ENCODE data around the gene USP47. TPM values are rescaled to one million over a fixed set of nuclear protein-coding genes. Genes with fewer than 3 reads are reported as not detected.

Gene USP47
- total RNA-seq, 1 experiment from 2014 or later = 50.4 TPM

DNA sequence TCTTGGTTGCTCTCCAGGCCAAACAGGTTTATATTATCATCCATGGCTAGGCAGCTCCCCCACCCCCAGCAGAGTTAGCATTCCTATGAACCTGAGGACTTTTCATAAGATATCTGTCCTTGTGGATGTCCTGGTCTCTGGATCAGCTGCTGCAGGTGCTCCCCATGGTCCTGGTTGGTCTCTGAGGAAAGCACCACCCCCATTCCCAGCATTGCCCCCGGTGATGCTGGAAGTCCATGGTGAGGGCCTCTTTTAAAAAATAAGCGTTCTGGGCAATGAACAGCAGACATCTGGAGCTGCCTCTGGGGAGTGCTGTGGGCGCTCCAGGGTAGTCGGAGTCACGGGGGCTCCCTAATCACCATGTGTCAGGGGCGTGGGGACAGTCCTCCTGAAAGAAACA, 140.1 kb downstream of the USP47 start:
- H3K9me3 ChIP-seq = no peaks in the 10 kb centered on the region
- ChIA-PET CTCF (no interaction called here), POLR2A (interaction anchor here (1.1 kb wide), 1 partner anchor 15 kb away, joined by 3 read pairs; no protein-coding TSS in a partner anchor)
- intact Hi-C loops (cut with micrococcal nuclease; ENCODE audit: unreplicated experiment) = no loop called here
- no peaks in the 10 kb centered on the region for H3K27me3 Mint-ChIP-seq (ENCODE audit: insufficient read depth, unreplicated experiment)
- BruUV-seq (replicated peaks) = no TSS peak
- no peaks in the 10 kb centered on the region for H3K27me3 ChIP-seq (replicated peaks; ENCODE audit: control insufficient read depth, insufficient read depth, low read length)
- peaks cover 6% of the 10 kb centered on the region for H3K9me3 Mint-ChIP-seq (ENCODE audit: unreplicated experiment)
- TF ChIP-seq CTCF (IDR thresholded peaks at IDR 0.05; ENCODE audit: insufficient read depth in 1 of 2, low read depth in 1 of 2, low read length in 1 of 2, severe bottlenecking in 1 of 2, unreplicated experiment in 1 of 2) = no peak
- no peak overlapping the region for H3K27ac Mint-ChIP-seq (ENCODE audit: unreplicated experiment)
- DNase-seq = no peak
- peaks cover 17% of the 10 kb centered on the region for H3K4me1 ChIP-seq
- peaks cover 47% of the 10 kb centered on the region for H3K4me1 Mint-ChIP-seq (ENCODE audit: low read depth, unreplicated experiment)
- peaks cover 4% of the 10 kb centered on the region; the same call in 1 of the 2 replicates for H3K36me3 ChIP-seq (ENCODE audit: control insufficient read depth, insufficient read depth, low read length)
- no peak overlapping the region for H3K4me3 ChIP-seq (ENCODE audit: low read depth, low read length)
- no peak overlapping the region for H3K4me3 Mint-ChIP-seq (ENCODE audit: unreplicated experiment)
- peaks cover 55% of the 10 kb centered on the region for H3K36me3 Mint-ChIP-seq (ENCODE audit: insufficient read depth, unreplicated experiment)

DNA sequence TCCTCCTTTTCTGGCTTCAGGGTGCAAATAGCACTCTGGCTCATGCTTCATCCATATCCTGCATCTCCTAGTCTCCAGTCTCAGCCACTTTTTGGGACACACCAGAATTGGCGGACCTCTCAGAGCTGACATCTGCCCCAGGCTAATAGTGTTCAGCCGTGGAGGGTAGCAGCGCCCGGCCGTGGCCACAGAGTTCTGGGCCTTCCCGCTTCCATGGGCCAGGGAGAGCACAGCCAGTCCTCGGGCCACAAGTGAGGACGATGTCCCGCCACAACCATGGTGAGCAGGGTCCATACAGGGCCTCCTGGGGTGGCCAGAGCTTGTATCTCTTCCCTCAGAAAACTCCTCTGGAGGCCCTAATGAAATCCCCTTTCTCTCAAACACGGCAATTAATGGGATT, 140.7 kb downstream of the USP47 start:
- H3K27me3 ChIP-seq (replicated peaks; ENCODE audit: control insufficient read depth, insufficient read depth, low read length) = no peaks in the 10 kb centered on the region
- ChIA-PET POLR2A (interaction anchor here (1.1 kb wide), 1 partner anchor 15 kb away, joined by 3 read pairs; no protein-coding TSS in a partner anchor), CTCF (no interaction called here)
- no TSS peak for BruUV-seq (replicated peaks)
- peaks cover 4% of the 10 kb centered on the region; the same call in 1 of the 2 replicates for H3K36me3 ChIP-seq (ENCODE audit: control insufficient read depth, insufficient read depth, low read length)
- H3K4me3 Mint-ChIP-seq (ENCODE audit: unreplicated experiment) = no peak overlapping the region
- H3K27me3 Mint-ChIP-seq (ENCODE audit: insufficient read depth, unreplicated experiment) = no peaks in the 10 kb centered on the region
- H3K4me1 Mint-ChIP-seq (ENCODE audit: low read depth, unreplicated experiment) = peaks cover 40% of the 10 kb centered on the region
- H3K4me3 ChIP-seq (ENCODE audit: low read depth, low read length) = no peak overlapping the region
- TF ChIP-seq CTCF (IDR thresholded peaks at IDR 0.05; ENCODE audit: insufficient read depth in 1 of 2, low read depth in 1 of 2, low read length in 1 of 2, severe bottlenecking in 1 of 2, unreplicated experiment in 1 of 2) = no peak
- H3K9me3 ChIP-seq = no peaks in the 10 kb centered on the region
- peaks cover 6% of the 10 kb centered on the region for H3K9me3 Mint-ChIP-seq (ENCODE audit: unreplicated experiment)
- H3K36me3 Mint-ChIP-seq (ENCODE audit: insufficient read depth, unreplicated experiment) = peaks cover 55% of the 10 kb centered on the region
- H3K27ac Mint-ChIP-seq (ENCODE audit: unreplicated experiment) = no peak overlapping the region
- H3K4me1 ChIP-seq = peaks cover 17% of the 10 kb centered on the region
- no peak for DNase-seq
- intact Hi-C loops (cut with micrococcal nuclease; ENCODE audit: unreplicated experiment) = no loop called here

- peaks cover 58% of the 10 kb centered on the region for H3K36me3 Mint-ChIP-seq (ENCODE audit: insufficient read depth, unreplicated experiment)
- no peak overlapping the region for H3K27ac Mint-ChIP-seq (ENCODE audit: unreplicated experiment)
- Histone ChIP-seq H3K9me3 (no peaks in the 10 kb centered on the region), H3K4me1 (peaks cover 17% of the 10 kb centered on the region), H3K36me3 (ENCODE audit: control insufficient read depth, insufficient read depth, low read length) (peaks cover 4% of the 10 kb centered on the region; the same call in 1 of the 2 replicates), H3K4me3 (ENCODE audit: low read depth, low read length) (no peak overlapping the region), H3K27me3 (replicated peaks; ENCODE audit: control insufficient read depth, insufficient read depth, low read length) (no peaks in the 10 kb centered on the region)
- peaks cover 6% of the 10 kb centered on the region for H3K9me3 Mint-ChIP-seq (ENCODE audit: unreplicated experiment)
- ChIA-PET POLR2A (no interaction called here), CTCF (no interaction called here)
- no peaks in the 10 kb centered on the region for H3K27me3 Mint-ChIP-seq (ENCODE audit: insufficient read depth, unreplicated experiment)
- intact Hi-C loops (cut with micrococcal nuclease; ENCODE audit: unreplicated experiment) = no loop called here
- no peak for TF ChIP-seq CTCF (IDR thresholded peaks at IDR 0.05; ENCODE audit: insufficient read depth in 1 of 2, low read depth in 1 of 2, low read length in 1 of 2, severe bottlenecking in 1 of 2, unreplicated experiment in 1 of 2)
- no peak for DNase-seq
- peaks cover 38% of the 10 kb centered on the region for H3K4me1 Mint-ChIP-seq (ENCODE audit: low read depth, unreplicated experiment)
- no peak overlapping the region for H3K4me3 Mint-ChIP-seq (ENCODE audit: unreplicated experiment)
- BruUV-seq (replicated peaks) = no TSS peak
Measured at GRCh38 chr11:11982975-11983374, 141.2 kb downstream of the USP47 start.
